Kidney capillary endothelial cell (primary cell): ENCODE measurements around the gene ZNF398.

Experiments used
- DNase-seq: peaks from one replicate; pipeline ENCODE4 v3.0.0-alpha.2; 2018; ENCODE audit warnings: low spot score

ZNF398 gene

DNA sequence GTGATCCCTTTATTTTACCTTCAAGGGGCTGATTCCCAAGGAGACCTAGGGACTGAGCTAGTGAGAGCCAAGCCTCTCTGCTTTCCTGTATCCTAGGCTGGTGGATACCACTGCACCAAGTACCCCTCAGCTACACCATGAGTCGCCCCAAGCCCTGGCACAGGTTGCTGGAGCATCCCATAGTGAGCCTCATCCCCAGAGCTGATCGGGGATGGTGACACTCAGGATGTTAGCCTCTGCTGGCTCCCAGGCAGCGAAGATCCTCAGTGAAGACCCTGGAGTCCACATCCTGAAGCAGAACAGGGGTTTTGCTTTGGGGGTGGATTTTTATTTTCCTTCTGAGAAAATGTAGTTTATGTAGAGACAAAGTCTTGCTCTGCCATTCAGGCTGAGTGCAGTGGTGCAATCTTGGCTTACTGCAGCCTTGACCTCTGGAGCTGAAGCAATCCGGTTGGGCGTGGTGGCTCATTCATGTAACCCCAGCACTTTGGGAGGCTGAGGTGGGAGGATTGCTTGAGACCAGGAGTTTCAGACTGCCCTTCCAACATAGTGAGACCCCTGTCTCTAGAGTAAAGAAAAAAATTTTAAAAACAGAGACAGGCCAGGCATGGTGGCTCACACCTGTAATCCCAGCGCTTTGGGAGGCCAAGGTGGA is 79.7 kb downstream of the ZNF398 start:
- DNase-seq, result no peak

- DNase-seq, result no peak
These were observed 81.7 kb downstream of the ZNF398 start for GRCh38 chr7:149228831-149229471.

GRCh38 chr7:149229526-149229925 is 82.3 kb downstream of the ZNF398 start:
- DNase-seq, result no peak

- no peak for DNase-seq
These were observed 85.1 kb downstream of the ZNF398 start for GRCh38 chr7:149232362-149232761.
